HG03135 (cell line): ENCODE results near the gene GNG14.
"Not testable (repeated sequence)": the region's sequence is repeated elsewhere in the genome, so short reads cannot be mapped to it uniquely, and the experiment has no call there.

ENCODE experiments used
- ATAC-seq: cut with Tn5 transposase; IDR thresholded peaks from one replicate; pipeline ENCODE4 v1.9.1; 2021; ENCODE audit warnings: mild to moderate bottlenecking, moderate library complexity; ENCODE audit not compliant: unreplicated experiment

The GNG14 gene

DNA sequence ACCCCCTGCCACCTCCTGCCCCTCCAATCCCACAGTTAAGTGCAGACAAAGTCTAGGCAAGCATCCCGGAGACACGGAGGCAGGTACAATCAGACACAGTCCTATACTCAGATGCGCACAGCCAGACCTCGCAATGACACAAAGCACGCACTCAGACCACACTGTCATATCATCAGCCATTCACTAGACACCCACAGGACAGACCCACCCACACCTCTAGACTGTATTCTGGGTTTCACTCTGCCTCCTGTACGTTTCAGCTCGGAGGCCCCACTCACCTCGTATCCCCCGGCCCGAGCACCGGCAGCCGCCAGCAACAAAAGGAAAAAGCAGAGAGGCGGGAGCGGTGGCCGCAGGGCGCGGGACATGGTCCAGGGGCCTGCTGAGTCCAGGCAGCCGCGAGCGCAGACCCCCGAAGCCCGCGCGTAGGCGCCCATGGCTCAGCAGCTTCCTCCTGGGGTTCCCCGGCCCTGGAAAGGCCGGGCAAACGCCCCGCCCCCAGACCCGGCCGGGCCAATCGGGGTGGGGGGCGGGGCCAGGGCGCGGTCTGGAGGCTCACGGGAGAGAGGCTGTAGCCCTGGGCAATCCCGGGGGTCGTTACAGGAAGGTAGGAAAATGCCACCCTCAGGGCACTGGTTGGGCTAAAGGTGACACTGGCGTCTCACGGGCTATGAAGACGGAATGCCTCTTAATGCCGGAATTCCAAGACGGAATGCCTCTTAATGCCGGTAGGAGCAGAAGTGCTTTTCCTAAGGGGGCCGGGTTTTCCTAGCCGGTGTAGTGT is 21.3 kb upstream of the GNG14 start, which contains the start of the genes MAN2B1 and WDR83:
Gene MAN2B1 (minus strand): TSS at position 478 of the 784 bp plus-strand sequence. CDS start 41 bp downstream, at position 437.
Gene WDR83 (plus strand): TSS at position 543 of the 784 bp plus-strand sequence. CDS start 2,984 bp downstream, outside the sequence.
- ATAC-seq: peak; percentile 35

DNA sequence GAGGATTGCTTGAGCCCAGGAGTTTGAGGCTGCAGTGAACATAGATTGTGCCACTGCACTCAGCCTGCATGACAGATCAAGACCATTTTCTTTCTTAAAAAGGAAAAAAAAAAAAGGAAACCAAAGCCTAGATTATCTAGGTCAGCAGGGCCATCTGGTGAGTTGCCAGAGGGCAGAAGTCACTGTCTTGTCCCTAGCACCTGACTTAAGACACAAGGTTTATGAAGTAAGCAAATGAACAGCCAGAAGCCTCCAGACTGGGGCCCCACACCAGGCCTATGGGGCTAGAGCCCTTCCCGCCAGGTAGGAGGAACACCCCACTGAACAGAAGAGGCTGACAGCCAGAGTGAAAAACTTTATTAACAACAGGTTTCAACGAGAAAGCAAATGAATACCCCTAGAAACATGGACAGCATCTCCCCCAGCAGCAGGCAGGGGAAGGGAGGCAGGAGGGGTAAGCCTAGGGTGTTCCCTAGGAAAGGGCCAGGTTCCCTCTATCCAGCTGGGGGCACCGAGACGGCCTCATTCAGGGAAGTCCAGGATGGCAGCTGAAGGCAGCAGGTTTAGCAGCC is 20.0 kb upstream of the GNG14 start:
- ATAC-seq: no peak

DNA sequence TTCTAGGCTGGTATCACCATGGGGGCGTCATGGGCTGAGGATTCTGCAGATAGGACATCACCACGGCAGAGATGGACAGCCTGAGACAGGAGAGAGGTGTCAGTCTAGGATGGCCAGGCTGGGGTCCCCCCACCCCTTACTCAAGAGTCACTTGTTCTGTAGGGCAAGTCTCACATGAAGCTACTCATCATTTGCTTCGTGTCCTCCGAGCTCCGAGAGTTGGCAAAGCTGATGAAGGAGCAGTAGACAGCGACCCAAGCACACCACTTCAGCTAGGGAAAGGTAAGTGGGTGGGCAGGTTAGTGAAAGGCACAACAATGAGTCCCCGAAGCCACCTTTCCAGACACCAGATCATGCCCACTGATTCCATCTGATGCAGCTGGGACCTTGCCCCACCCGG is 19.5 kb upstream of the GNG14 start:
- no peak for ATAC-seq

DNA sequence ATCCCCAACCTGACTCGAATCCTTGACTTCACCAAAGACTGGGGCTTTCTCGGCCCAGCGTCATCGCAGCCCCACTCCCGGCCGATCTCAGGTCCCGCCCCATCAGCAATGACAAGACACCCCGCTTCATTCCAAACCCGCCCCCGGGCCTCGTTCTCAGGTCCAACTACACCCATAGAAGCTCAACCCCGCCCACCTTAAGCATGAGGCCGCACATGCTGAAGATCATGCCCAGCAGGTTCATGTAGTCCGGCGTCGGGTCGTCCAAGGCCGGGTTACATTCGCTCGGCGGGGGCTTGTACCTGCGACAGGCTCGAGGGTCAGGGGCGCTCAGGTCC is 18.9 kb upstream of the GNG14 start:
- ATAC-seq: no peak

DNA sequence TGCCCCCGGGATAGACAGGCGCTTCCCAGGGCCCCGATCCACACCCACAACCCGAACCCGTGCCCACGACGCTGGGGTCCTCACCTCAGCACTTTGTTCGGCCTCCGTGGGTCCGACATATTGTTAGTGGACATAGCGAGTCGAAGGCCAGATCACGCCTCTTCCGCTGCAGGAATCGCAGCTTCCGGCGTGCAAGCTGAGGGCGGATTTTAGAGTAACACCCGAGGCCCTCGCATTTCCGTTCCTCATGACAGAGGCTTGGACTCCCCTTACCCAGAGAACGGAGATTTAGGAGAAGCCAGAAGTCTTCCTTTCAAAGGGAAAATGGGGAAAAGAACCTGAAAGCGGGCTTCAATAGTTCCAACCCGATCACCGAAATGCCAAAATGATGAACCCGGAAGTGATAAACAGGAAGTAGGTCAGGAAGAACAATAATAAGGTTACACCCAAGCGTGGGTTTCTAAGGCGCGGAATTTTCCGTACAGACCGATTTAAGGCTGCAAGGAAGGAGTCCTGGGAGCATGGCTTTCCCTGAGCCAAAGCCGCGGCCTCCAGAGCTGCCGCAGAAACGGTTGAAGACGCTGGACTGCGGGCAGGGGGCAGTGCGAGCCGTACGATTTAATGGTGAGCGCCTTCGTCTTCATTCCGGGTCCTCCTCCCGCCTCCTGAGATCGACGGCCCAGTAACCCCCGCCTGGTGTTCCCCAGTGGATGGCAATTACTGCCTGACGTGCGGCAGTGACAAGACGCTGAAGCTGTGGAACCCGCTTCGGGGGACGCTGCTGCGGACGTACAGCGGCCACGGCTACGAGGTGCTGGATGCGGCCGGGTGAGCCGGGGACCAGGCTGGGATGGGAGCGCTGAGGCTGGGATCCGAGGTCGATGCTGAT is 18.3 kb upstream of the GNG14 start:
- no peak for ATAC-seq

DNA sequence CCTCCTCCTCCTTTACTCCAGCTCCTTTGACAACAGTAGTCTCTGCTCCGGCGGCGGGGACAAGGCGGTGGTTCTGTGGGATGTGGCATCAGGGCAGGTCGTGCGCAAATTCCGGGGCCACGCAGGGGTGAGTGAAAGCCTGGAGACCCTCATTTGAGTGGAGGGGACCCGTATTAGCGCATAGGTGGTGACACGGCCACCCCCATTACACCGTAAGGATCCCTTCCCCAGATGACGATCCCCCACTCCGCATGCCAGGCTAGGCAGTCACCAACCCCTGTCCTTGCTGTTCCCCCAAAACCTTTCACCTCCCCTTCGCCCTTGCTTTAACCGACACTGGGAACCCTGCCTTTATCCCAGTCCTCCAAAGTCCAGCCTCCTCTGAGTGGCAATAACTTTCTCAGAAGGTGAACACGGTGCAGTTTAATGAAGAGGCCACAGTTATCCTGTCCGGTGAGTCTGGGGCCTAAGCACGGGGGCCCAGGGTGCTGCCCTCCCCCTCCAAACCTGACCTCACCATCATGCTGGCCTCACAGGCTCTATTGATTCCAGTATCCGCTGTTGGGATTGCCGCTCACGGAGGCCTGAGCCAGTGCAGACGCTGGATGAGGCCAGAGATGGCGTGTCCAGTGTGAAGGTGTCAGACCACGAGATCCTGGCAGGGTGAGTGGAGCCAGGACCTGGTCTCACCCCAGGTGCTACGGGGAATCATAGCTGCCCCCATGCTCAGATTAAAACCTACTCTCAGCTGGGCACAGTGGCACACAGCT is 17.5 kb upstream of the GNG14 start:
- ATAC-seq: no peak

DNA sequence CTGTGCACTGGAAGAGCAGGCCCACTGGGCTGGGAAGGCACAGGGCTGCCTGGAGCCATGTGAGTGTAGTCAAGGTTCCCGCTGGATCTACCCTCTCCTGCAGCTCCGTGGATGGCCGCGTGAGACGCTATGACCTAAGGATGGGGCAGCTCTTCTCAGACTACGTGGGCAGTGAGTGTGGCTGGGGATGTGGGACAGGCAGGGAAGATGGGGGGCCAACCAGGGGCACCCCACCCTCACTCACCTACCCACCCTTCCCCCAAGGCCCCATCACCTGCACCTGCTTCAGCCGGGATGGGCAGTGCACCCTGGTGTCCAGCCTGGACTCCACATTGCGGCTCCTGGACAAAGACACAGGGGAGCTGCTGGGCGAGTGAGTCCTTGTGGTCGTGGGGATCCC is 15.1 kb upstream of the GNG14 start:
- no peak for ATAC-seq

DNA sequence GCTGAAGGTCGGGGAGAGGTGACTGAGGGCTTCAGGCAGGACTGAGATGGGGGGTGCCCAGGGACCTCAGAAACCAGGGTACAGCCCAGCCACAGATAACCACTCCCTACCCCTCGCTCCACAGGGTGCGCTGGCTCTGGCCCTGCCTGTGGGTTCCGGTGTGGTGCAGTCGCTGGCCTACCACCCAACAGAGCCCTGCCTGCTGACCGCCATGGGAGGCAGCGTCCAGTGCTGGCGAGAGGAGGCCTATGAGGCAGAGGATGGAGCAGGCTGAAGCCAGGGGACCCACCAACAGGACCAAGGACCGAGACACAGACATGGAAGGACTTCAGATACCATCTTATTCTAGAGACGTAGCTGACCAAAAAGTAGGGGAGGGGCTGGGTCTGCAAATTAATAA is 12.4 kb upstream of the GNG14 start:
- no peak for ATAC-seq

DNA sequence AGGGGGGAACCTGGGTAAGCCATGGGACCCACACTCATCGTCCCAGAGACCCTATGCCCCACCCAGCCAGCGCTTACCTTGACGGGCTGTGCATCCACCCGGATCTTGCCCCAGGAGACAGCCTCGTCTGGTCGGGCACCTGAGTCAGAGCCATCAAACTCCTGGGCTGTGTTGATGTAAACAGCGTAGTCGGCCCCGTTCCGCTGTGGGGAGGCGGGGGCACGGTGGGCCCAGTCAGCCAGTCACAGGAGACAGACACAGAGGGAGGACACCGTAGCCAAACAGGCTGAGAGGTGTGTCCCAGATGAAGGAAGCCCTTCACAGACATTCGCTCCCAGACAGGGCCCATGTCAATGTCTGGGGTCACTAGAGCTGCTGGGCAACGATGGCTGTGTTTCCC is 11.9 kb upstream of the GNG14 start:
- no peak for ATAC-seq

DNA sequence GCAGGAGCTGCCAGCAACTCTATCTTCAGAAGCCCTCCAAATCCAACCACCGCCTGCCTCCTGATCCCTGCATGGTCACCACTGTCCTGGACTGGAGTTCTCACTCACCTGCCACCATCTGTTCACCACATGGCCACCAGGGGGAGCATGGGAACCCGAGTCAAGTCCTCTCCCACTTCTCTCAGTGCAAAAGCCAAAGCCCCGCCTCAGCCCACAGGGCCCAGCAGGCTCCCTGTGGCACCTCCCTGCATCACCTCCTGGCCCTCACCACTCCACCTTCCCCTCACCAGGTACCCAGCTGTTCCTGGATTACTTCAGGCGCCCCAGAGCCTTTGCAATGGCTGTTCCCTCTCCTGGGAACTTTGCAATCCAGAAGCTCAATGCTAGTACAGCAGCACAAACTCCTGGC is 11.4 kb upstream of the GNG14 start:
- ATAC-seq: no peak

DNA sequence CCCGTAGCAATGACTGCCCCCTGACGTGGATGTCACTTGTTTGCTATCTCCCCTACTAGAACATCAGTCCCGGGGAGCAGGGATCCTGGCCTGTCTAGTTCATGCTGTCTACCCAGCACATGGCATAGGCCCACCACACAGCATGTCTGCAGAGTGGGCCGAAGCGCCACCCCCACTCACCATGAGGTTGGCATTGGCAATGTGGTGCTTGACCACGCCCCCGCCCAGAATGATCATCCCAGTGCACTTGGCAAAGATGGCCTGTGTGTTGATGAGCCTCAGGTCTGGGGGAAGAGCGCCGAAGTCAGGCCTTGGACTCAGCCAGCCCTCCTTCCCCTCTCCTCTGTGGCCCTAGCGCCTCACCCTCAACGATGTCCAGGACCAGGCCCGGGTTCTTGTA is 10.9 kb upstream of the GNG14 start:
- no peak for ATAC-seq

DNA sequence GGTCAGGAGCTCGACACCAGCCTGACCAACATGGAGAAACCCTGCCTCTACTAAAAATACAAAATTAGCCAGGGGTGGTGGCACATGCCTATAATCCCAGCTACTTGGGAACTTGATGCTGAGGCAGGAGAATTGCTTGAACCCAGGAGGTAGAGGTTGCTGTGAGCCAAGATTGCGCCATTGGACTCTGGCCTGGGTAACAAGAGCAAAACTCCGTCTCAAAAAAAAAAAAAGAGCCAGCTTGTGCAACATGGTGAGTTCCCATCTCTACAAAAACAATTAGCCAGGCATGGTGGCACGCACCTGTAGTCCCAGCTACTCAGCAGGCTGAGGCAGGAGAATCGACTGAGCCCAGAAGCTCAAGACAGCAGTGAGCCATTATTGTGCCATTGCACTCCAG is 9.8 kb upstream of the GNG14 start:
- not testable (repeated sequence) for ATAC-seq

DNA sequence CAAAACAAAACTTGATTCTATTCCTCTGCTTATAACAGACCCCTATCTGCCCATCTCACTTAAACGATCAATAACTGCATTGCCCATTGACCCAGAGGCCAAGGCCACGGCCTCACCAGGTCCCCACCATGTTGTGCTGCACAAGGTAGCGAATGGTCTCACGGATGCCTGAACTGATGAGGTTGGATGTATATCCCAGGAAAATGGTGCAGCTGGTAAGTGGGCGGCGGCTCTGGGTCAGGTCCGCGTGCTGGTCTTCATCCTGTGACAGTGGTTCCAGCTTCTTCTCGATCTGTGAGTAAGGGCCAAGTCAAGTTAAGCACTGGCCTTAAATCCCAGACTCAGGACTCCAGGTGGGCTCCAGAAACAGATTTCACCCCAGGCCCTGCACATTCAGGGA is 7.8 kb upstream of the GNG14 start:
- ATAC-seq: no peak

DNA sequence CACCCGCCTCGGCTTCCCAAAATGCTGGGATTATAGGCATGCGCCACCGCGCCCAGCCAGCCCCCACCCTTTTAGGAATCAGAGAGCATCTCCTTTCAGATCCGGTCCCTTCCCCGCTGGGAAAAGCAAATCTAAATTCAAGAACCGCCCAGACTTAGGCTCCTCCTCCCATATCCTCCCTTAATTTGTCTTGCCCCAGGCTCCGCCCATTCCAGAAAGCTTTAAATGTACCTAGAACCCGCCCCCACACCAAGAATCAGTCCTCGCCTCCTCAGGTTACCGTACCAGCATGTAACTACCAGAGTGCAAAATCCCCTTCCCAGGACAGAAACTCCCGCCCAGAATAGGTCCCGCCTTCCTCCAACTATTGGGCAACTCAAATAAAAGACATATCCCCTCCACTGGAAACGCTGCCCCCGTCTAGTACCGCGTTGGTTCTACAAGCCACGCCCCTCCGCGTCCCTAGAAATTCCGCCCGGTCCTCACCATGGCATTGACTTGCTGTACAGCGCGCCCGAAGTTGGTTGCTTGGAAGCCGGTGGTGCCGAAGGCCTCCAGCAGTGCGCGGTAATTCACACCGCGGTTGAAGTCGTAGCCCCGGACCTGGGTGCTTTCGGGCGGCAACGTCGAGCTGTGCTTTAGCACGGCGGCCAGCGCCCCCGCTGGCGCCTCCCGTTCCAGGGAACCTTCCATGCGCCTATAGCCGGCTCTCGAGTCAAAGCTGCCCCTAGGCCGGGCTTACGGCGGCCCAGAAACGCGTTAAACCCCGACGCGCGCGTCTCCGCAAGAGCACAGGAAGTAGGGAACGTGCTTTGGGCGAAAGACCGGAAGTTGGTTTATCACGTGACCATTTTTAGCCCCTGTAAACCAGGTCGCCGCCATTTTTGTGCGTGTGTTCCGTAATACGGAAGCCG is 6.5 kb upstream of the GNG14 start, which contains the start of gene DHPS:
Gene DHPS (minus strand): TSS at position 807 of the 914 bp plus-strand sequence. CDS start 114 bp downstream, at position 693.
- ATAC-seq: peak; percentile 59

DNA sequence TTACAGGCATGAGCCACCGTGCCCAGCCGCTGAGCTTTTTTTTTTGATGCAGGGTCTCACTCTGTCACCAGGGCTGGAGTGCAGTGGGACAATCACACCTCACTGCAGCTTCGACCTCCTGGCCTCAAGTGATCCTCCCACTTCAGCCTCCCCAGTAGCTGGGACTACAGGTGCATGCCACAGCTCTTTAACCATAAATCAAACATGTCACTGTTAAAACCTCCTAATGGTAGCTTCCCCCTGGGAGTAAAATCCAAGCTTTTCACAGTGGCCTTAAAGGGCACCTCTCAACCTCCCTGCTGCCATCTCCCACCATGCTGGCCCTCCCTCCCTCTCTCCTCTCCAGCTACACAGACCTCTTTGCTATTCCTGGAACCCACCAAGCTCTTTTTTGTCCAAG is 2.0 kb upstream of the GNG14 start:
- no peak for ATAC-seq

DNA sequence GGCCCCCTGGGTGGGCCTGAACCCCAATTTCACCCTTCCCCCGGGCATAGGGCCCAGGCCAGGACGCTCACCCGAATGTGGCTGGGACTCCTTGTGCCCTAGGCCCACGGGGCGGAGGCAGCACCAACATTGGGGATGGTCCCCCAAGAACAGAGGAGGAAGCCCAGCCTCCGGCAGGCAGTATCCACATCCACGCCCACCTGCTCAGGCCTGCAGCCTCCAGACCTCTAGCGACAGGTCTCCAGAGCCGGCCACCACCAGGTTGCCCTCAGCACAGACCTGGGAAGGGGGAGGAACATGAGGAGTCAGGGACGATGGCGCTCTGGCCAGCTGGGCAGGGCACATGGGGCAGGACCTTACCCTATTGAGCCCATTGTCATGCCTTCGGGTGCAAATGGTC is 1.2 kb downstream of the GNG14 start:
- no peak for ATAC-seq

DNA sequence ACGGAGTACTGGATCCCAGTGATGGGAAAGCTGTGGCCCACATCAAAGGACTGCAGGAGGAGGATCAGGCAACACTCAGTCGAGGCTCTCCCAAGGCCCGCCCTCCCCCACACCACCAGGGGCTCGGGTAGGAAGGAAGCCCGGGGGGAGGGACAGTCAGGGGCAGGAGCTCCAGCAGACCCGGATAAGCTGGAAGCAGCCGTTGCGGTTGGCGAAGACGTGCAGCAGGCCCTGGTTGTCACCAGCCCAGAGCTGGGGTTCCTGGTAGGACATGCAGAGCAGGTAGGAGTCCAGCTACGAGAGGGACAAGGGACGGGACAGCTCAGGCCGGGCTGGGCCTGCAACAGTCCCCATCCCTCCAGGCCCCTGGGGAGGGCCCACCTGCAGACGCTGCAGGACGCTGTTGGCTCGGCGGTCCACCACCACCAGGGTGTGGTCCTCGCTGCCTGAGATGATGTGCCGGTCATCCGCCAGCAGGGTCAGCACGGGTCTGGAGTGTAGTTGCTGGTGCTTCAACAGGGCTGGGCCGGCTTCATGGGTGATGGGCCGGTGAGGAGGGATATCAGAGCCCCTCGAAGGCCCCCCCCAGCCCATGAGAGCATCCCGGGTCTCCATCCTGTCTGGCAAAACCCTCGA is 1.9 kb downstream of the GNG14 start:
- ATAC-seq: no peak

DNA sequence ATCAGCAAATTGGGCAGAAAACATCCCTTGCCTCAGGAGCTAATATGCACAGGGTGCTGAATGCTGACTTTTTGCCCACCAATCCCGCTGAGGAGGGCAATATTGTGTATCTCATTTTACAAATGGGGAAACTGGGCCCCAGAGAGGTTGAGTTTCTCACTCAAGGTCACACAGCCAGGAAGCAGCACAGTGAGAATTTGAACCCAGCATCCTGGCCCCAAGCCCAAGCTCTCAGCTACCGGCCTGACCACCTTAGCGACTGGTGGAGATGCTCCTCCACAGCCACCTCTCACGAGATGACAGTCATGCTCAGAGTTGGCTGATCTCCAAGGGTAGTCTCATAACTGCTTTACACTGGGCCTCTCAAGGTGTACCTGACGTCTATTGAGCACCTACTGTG is 5.2 kb downstream of the GNG14 start:
- ATAC-seq: no peak

DNA sequence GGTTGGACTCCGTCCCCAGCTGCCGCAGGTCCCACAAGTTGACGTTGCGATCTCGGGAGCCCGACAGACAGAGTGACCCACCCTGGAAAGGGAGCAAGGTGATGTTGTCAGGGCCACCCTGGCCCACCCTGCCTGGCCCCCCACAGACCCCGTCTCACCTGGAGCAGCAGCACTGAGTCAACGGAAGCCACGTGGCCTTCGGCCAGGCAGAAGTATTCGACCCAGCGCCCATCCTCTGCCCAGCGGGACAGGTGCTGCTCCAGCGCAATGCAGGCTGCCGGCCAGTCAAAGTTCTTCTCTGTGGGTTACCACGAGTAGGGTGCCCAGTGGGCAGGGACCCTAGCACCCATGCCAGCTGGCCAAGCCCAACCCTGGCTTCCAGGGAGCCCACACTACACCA is 6.8 kb downstream of the GNG14 start:
- no peak for ATAC-seq
